Astrocyte (in vitro differentiated cells and primary cell): ENCODE measurements around the gene PDIA5. TPM values are rescaled to one million over a fixed set of nuclear protein-coding genes. Genes with fewer than 3 reads are reported as not detected.

Source experiments
- DNase-seq: peaks from one replicate; pipeline ENCODE4 v3.0.0-alpha.2; 2010; ENCODE audit warnings: low read depth
- FAIRE-seq: peaks from 2 replicates; lab custom pipeline; 2011; peaks lifted over from hg19 to GRCh38; lab: Jason Lieb, UNC
- H2AFZ ChIP-seq: 2 replicates; pipeline ENCODE4 v1.6.0; 2012; ENCODE audit warnings: low read depth, low read length, inconsistent platforms
- H3K27ac ChIP-seq: 2 replicates; pipeline ENCODE4 v1.5.1; 2011; ENCODE audit warnings: low read depth, low read length, inconsistent platforms
- H3K27me3 ChIP-seq: 2 replicates; pipeline ENCODE4 v1.6.0; 2011; ENCODE audit warnings: low read length, inconsistent platforms; ENCODE audit not compliant: insufficient read depth
- H3K36me3 ChIP-seq: 2 replicates; pipeline ENCODE4 v1.5.1; 2011; ENCODE audit warnings: low read length, inconsistent platforms; ENCODE audit not compliant: insufficient read depth
- H3K4me1 ChIP-seq: 2 replicates; pipeline ENCODE4 v1.5.1; 2011; ENCODE audit warnings: low read length, inconsistent platforms; ENCODE audit not compliant: insufficient read depth
- H3K4me2 ChIP-seq: 2 replicates; pipeline ENCODE4 v1.6.0; 2012; ENCODE audit warnings: low read length, inconsistent platforms
- H3K4me3 ChIP-seq: 2 replicates; pipeline ENCODE4 v1.5.1; 2011; ENCODE audit warnings: low read depth, mild to moderate bottlenecking, low read length, inconsistent platforms; ENCODE audit not compliant: insufficient read depth
- H3K79me2 ChIP-seq: 2 replicates; pipeline ENCODE4 v1.6.0; 2012; ENCODE audit warnings: mild to moderate bottlenecking, low read length, inconsistent platforms; ENCODE audit not compliant: insufficient read depth
- H3K9ac ChIP-seq: 2 replicates; pipeline ENCODE4 v1.6.0; 2012; ENCODE audit warnings: mild to moderate bottlenecking, low read length, inconsistent platforms
- H3K9me3 ChIP-seq: 2 replicates; pipeline ENCODE4 v1.5.1; 2012; ENCODE audit warnings: low read depth, mild to moderate bottlenecking, low read length, inconsistent platforms; ENCODE audit not compliant: insufficient read depth
- H4K20me1 ChIP-seq: 2 replicates; pipeline ENCODE4 v1.6.0; 2012; ENCODE audit warnings: low read length, inconsistent platforms; ENCODE audit not compliant: insufficient read depth
- H3K27ac Mint-ChIP-seq: one replicate; pipeline ENCODE4 v1.8.0; 2021; ENCODE audit warnings: mild to moderate bottlenecking, mixed read lengths; ENCODE audit not compliant: unreplicated experiment
- H3K27me3 Mint-ChIP-seq: one replicate; pipeline ENCODE4 v1.8.0; 2021; ENCODE audit warnings: low read depth, mixed read lengths; ENCODE audit not compliant: unreplicated experiment
- H3K36me3 Mint-ChIP-seq: one replicate; pipeline ENCODE4 v1.8.0; 2021; ENCODE audit warnings: low read depth, mixed read lengths; ENCODE audit not compliant: unreplicated experiment
- H3K4me1 Mint-ChIP-seq: one replicate; pipeline ENCODE4 v1.8.0; 2021; ENCODE audit warnings: low read depth, mixed read lengths; ENCODE audit not compliant: unreplicated experiment
- H3K4me3 Mint-ChIP-seq: one replicate; pipeline ENCODE4 v1.8.0; 2021; ENCODE audit warnings: mild to moderate bottlenecking, moderate library complexity, mixed read lengths; ENCODE audit not compliant: unreplicated experiment
- H3K9me3 Mint-ChIP-seq: one replicate; pipeline ENCODE4 v1.8.0; 2021; ENCODE audit warnings: mild to moderate bottlenecking, mixed read lengths; ENCODE audit not compliant: unreplicated experiment
- EZH2 ChIP-seq: IDR thresholded peaks from 2 replicates; pipeline ENCODE4 v1.6.1; 2012; ENCODE audit warnings: mild to moderate bottlenecking, low read length, inconsistent platforms; ENCODE audit not compliant: insufficient read depth
- total RNA-seq: library from RNA; stranded (reverse); gene quantifications from 2 replicates; pipeline ENCODE4 v1.2.1, GENCODE V29; 2021
- TF ChIP-seq, protein P1 (sequence below): IDR thresholded peaks from 2 replicates; pipeline ENCODE4 v1.5.1; 2011; ENCODE audit warnings: low read depth, mild to moderate bottlenecking, inconsistent platforms, low read length, moderate library complexity; ENCODE audit not compliant: insufficient read depth

The PDIA5 gene
- total RNA-seq, 1 donor from 2014 or later, result 77.5 TPM

DNA sequence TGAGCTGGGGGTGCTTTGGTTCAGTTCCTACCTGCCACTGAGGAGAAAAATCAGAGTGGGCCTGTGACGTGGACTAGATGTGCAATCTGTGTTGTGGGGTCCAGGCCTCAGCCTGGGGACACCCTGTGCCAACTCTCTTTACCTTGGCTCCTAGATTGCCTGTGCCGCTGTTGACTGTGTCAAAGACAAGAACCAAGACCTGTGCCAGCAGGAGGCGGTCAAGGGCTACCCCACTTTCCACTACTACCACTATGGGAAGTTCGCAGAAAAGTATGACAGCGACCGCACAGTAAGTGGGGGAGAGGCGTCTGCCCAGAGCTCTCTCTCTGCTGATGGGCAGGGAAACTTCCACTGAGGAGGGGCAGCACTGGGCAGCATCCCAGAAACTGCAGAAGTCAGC lies 94.3 kb downstream of the PDIA5 start:
- TF ChIP-seq EZH2, result no peak
- TF ChIP-seq, protein P1, sequence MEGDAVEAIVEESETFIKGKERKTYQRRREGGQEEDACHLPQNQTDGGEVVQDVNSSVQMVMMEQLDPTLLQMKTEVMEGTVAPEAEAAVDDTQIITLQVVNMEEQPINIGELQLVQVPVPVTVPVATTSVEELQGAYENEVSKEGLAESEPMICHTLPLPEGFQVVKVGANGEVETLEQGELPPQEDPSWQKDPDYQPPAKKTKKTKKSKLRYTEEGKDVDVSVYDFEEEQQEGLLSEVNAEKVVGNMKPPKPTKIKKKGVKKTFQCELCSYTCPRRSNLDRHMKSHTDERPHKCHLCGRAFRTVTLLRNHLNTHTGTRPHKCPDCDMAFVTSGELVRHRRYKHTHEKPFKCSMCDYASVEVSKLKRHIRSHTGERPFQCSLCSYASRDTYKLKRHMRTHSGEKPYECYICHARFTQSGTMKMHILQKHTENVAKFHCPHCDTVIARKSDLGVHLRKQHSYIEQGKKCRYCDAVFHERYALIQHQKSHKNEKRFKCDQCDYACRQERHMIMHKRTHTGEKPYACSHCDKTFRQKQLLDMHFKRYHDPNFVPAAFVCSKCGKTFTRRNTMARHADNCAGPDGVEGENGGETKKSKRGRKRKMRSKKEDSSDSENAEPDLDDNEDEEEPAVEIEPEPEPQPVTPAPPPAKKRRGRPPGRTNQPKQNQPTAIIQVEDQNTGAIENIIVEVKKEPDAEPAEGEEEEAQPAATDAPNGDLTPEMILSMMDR, result no peak
- Histone ChIP-seq H3K9ac (no peak overlapping the region), H3K4me3 (no peak overlapping the region), H3K27me3 (no peaks in the 10 kb centered on the region), H2AFZ (no peak overlapping the region), H3K4me1 (no peaks in the 10 kb centered on the region), H3K4me2 (no peak overlapping the region), H4K20me1 (peaks cover 19% of the 10 kb centered on the region), H3K36me3 (peaks cover 25% of the 10 kb centered on the region), H3K27ac (no peak overlapping the region), H3K79me2 (no peaks in the 10 kb centered on the region), H3K9me3 (no peaks in the 10 kb centered on the region)
- DNase-seq (no peak), FAIRE-seq (no peak)
- no peak overlapping the region for H3K4me3 Mint-ChIP-seq
- peaks cover 7% of the 10 kb centered on the region for H3K4me1 Mint-ChIP-seq
- no peaks in the 10 kb centered on the region for H3K9me3 Mint-ChIP-seq
- no peak overlapping the region for H3K27ac Mint-ChIP-seq
- no peaks in the 10 kb centered on the region for H3K27me3 Mint-ChIP-seq
- peaks cover 34% of the 10 kb centered on the region for H3K36me3 Mint-ChIP-seq

DNA sequence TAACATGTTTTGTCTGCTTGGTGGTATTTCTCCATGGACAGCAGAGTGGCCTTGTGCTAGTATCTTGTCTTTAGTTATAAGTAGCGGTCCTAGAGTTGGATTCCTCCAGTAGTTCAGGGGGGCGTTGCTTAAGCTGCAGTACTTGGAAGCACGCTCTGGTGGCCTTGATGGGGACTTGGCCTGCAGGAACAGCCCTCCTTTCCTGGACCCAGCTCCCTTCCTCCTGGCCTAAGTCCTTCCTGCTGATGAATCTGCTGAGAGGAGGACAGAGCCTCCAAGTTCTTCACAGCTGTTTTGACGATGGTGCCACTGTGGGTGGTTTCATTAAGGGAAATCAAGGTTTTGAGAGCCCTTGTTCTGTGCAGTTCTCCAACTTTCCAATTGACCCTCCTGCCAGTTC lies 96.3 kb downstream of the PDIA5 start:
- no peak overlapping the region for H2AFZ ChIP-seq
- TF ChIP-seq, protein P1, result no peak
- no peak for TF ChIP-seq EZH2
- Mint-ChIP-seq H3K9me3 (no peaks in the 10 kb centered on the region), H3K4me3 (no peak overlapping the region), H3K27ac (no peak overlapping the region), H3K4me1 (peaks cover 5% of the 10 kb centered on the region), H3K27me3 (no peaks in the 10 kb centered on the region), H3K36me3 (peaks cover 41% of the 10 kb centered on the region)
- H3K4me3 ChIP-seq, result no peak overlapping the region
- no peak overlapping the region for H3K9ac ChIP-seq
- no peak for FAIRE-seq
- H3K36me3 ChIP-seq, result peaks cover 25% of the 10 kb centered on the region
- H3K9me3 ChIP-seq, result no peaks in the 10 kb centered on the region
- no peaks in the 10 kb centered on the region for H3K4me1 ChIP-seq
- H4K20me1 ChIP-seq, result peaks cover 7% of the 10 kb centered on the region
- no peak overlapping the region for H3K27ac ChIP-seq
- H3K27me3 ChIP-seq, result no peaks in the 10 kb centered on the region
- no peaks in the 10 kb centered on the region for H3K79me2 ChIP-seq
- H3K4me2 ChIP-seq, result no peak overlapping the region
- DNase-seq, result no peak

DNA sequence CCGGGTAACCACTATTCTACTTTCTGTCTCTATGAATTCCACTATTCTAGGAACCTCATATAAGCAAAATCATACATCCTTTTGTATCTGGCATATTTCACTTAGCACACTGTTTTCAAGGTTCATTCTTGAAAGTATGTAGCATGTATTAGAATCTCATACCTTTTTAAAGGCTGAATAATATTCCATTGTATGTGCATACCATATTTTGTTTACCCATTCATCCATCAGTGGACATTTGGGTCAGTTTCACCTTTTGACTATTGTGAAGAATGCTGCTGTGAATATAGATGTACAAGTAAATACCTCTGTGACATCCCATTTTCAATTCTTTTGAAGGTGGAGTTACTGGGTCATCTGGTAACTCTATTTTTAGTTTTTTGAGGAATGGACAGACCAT lies 98.3 kb downstream of the PDIA5 start:
- Histone ChIP-seq H3K79me2 (no peaks in the 10 kb centered on the region), H3K9ac (no peak overlapping the region), H3K27ac (no peak overlapping the region), H3K9me3 (no peaks in the 10 kb centered on the region), H3K27me3 (no peaks in the 10 kb centered on the region), H4K20me1 (peaks cover 2% of the 10 kb centered on the region), H3K4me2 (no peak overlapping the region), H2AFZ (no peak overlapping the region), H3K4me1 (no peaks in the 10 kb centered on the region), H3K4me3 (no peak overlapping the region), H3K36me3 (peaks cover 23% of the 10 kb centered on the region)
- FAIRE-seq (no peak), DNase-seq (no peak)
- peaks cover 15% of the 10 kb centered on the region for H3K4me1 Mint-ChIP-seq
- no peak for TF ChIP-seq EZH2
- TF ChIP-seq, protein P1, result no peak
- H3K4me3 Mint-ChIP-seq, result no peak overlapping the region
- H3K9me3 Mint-ChIP-seq, result no peaks in the 10 kb centered on the region
- H3K27me3 Mint-ChIP-seq, result no peaks in the 10 kb centered on the region
- peaks cover 35% of the 10 kb centered on the region for H3K36me3 Mint-ChIP-seq
- no peak overlapping the region for H3K27ac Mint-ChIP-seq
